ENCODE data around the gene TP53I3.

DNA sequence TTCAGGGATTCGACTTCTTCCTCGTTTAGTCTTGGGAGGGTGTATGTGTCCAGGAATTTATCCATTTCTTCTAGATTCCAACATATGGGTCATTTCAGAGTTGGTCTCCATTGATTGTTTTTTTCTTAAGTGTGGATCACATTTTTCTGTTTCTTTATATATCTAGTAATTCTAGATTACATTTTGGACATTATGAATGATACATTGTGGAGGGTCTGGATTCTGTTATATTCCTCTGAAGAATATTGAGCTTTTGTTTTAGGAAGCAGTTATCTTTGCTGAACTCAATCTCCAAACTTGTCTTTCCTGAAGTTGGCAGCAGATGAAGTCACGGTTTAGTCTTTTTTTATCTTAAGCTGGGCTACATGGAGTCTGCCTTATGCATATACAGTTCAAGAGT is 47.9 kb upstream of the TP53I3 start:
- TF ChIP-seq, protein P1, sequence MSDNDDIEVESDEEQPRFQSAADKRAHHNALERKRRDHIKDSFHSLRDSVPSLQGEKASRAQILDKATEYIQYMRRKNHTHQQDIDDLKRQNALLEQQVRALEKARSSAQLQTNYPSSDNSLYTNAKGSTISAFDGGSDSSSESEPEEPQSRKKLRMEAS (IDR thresholded peaks at IDR 0.05) = no peak
- TF ChIP-seq, protein P2, sequence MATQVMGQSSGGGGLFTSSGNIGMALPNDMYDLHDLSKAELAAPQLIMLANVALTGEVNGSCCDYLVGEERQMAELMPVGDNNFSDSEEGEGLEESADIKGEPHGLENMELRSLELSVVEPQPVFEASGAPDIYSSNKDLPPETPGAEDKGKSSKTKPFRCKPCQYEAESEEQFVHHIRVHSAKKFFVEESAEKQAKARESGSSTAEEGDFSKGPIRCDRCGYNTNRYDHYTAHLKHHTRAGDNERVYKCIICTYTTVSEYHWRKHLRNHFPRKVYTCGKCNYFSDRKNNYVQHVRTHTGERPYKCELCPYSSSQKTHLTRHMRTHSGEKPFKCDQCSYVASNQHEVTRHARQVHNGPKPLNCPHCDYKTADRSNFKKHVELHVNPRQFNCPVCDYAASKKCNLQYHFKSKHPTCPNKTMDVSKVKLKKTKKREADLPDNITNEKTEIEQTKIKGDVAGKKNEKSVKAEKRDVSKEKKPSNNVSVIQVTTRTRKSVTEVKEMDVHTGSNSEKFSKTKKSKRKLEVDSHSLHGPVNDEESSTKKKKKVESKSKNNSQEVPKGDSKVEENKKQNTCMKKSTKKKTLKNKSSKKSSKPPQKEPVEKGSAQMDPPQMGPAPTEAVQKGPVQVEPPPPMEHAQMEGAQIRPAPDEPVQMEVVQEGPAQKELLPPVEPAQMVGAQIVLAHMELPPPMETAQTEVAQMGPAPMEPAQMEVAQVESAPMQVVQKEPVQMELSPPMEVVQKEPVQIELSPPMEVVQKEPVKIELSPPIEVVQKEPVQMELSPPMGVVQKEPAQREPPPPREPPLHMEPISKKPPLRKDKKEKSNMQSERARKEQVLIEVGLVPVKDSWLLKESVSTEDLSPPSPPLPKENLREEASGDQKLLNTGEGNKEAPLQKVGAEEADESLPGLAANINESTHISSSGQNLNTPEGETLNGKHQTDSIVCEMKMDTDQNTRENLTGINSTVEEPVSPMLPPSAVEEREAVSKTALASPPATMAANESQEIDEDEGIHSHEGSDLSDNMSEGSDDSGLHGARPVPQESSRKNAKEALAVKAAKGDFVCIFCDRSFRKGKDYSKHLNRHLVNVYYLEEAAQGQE (IDR thresholded peaks at IDR 0.05; ENCODE audit: low read depth) = no peak
- TF ChIP-seq EGR1 (IDR thresholded peaks at IDR 0.05) (no peak), ZBTB7A (IDR thresholded peaks at IDR 0.05; ENCODE audit: low read depth) (no peak), TCF12 (IDR thresholded peaks at IDR 0.05; ENCODE audit: low read depth) (no peak), CREB1 (IDR thresholded peaks at IDR 0.05; ENCODE audit: low read depth) (no peak), TAF1 (IDR thresholded peaks at IDR 0.05; ENCODE audit: low read depth) (no peak), TEAD4 (IDR thresholded peaks at IDR 0.05) (no peak), CEBPB (IDR thresholded peaks at IDR 0.05) (no peak), EP300 (IDR thresholded peaks at IDR 0.05; ENCODE audit: borderline replicate concordance) (no peak), YY1 (IDR thresholded peaks at IDR 0.05; ENCODE audit: low read depth) (no peak), RAD21 (IDR thresholded peaks at IDR 0.05; ENCODE audit: low read depth) (no peak), NFIC (IDR thresholded peaks at IDR 0.05) (no peak)
- TF ChIP-seq, protein P3, sequence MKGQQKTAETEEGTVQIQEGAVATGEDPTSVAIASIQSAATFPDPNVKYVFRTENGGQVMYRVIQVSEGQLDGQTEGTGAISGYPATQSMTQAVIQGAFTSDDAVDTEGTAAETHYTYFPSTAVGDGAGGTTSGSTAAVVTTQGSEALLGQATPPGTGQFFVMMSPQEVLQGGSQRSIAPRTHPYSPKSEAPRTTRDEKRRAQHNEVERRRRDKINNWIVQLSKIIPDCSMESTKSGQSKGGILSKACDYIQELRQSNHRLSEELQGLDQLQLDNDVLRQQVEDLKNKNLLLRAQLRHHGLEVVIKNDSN (IDR thresholded peaks at IDR 0.05) = no peak

Measured in Ishikawa (cell line).